SIG-M5 (cell line): ENCODE results near the gene AKT1S1.
"Not testable (repeated sequence)": the region's sequence is repeated elsewhere in the genome, so short reads cannot be mapped to it uniquely, and the experiment has no call there.

Source experiments
- DNase-seq: peaks from one replicate; lab custom pipeline; 2025; lab: John Stamatoyannopoulos, UW

Gene AKT1S1

GRCh38 chr19:49836176-49837008, 40.8 kb downstream of the AKT1S1 start:
- DNase-seq: no peak

GRCh38 chr19:49835562-49835961, 41.6 kb downstream of the AKT1S1 start:
- no peak for DNase-seq

GRCh38 chr19:49833599-49833998, 43.6 kb downstream of the AKT1S1 start:
- DNase-seq: no peak

DNA sequence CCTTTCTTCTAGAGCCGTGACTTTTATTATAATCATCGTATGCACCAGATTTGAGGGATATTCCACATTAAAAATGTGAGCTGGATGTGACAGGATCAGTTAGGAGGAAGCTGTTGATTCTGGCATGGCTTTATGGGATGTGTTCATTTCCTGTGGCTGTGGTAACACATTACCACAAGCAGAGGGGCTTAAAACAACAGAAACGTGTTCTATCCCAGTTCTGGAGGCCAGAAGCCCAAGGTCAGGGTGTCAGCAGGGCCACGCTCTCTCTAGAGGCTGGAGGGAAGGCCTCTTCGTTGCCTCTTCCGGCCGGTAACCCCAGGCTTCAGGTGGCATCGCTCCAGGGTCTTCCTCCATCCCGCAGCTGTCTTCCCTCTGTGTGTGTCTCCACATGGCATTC, 44.6 kb downstream of the AKT1S1 start:
- DNase-seq: no peak

DNA sequence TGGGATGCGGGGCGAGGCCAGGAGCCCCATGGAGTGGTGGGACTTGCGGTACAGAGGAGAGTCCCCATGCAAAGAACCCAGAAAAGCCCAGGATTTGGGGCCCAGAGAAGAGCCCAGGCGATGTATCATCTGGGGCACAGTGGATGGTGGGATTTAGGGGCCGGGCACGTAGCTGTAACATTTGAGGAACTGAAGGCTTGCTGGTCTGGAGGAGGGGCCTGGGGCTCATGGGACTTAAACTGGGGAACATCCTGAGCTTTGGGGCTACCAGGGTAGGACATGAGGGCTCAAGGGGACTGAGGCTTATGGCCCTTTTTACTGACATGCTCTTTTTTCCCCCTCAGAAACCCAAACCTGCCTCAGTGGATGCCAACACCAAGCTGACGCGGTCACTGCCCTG, 45.6 kb downstream of the AKT1S1 start:
- DNase-seq: no peak

DNA sequence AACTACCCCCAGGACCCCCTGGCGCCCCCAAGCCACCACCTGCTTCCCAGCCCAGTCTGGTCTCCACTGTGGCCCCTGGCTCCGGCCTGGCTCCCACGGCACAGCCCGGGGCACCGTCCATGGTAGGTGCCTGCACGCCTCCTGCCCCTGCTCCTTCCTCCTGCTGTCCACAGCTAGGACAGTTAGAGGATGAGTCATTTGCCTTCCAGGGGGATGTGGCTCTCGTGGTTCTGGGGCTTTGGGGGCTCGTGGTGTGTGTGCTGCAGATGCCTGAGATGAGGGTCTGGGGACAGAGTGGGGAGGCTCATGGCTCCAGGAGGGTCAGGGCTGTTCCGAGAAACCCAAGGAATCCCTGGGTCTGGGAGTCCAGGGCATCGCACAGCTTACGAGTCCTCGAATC, 46.4 kb downstream of the AKT1S1 start:
- DNase-seq: no peak

DNA sequence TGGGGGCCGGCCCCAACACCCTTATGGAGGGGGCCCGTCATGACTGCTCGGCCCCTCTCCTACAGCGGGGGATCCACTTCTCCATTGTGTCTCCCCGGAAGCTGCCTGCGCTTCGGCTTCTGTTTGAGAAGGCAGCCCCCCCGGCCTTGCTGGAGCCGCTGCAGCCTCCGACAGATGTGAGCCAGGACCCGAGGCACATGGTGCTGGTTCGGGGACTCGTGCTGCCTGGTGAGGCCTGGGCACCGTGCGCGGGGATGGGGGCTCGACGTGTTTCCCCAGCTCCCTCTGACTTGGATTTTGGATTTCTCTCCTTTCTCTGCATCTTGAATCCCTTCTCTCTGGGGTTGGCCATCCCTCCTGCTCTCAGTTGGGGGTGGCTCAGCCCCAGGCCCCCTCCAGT, 47.4 kb downstream of the AKT1S1 start:
- no peak for DNase-seq

DNA sequence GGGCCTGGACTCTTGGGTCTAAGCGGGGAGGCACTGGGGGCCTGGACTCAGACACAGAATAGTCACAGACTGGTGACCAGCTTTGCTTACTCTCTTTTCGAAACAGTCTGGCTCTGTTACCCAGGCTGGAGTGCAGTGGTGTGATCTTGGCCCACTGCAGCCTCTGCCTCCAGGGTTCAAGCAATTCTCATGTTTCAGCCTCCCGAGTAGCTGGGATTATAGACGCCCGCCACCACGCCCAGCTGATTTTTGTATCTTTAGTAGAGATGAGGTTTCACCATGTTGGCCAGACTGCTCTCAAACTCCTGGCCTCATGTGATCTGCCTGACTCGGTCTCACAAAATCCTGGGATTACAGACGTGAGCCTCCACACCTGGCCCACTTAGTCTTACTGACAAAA, 48.0 kb downstream of the AKT1S1 start:
- DNase-seq: no peak

DNA sequence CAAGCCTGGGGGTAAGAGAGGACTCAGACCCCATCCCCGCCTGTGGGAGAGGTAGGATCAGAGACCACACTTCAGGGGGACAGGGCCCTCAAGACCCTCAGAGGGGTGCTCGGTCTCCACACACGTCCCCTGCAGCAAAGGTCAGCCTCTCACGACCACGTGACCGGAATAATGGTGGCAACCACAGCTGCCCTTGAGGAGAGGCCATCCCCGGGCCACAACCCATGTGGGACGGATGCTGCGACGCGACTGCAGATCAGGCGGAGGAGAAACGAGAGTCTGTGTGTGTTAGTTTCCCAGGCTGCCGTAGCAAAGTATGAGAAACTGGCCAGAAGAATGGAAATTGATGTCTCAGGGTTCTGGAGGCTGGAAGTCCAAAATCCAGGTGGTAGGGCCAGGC, 50.1 kb downstream of the AKT1S1 start:
- no peak for DNase-seq

DNA sequence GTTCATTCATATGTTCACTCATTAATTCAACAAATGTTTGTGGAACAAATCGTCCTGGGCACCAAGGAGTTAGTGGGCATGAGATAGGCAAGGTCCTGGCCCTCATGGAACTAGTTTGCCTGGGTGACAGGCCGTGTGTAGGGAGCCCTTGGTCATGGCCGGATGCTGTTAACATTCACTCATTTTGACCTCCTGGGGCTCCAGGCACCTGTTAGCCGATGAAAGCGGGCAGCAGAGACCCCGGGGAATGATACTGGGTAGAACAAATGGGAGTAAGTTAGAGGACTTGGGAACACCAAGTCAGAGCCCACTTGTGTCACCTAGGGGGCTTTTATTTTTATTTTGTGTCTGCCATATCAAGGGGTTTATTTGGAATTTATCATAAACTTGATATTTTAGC, 52.5 kb downstream of the AKT1S1 start:
- DNase-seq: no peak

- DNase-seq: no peak
These were observed 53.7 kb downstream of the AKT1S1 start for GRCh38 chr19:49823472-49823871.

- DNase-seq: no peak
These were observed 57.0 kb downstream of the AKT1S1 start for GRCh38 chr19:49820125-49820524.

- not testable (repeated sequence) for DNase-seq
These were observed 57.6 kb downstream of the AKT1S1 start for GRCh38 chr19:49819452-49820115.
